ENCODE results near the gene FAM221B.

The FAM221B gene

GRCh38 chr9:35844628-35845270 is 16.2 kb upstream of the FAM221B start:
- Histone ChIP-seq H3K27ac (ENCODE audit: low read length) (no peak overlapping the region), H3K4me1 (ENCODE audit: insufficient read depth, low read length) (no peaks in the 10 kb centered on the region), H3K27me3 (ENCODE audit: insufficient read depth, low read length, poor library complexity) (no peaks in the 10 kb centered on the region), H3K9ac (ENCODE audit: low read depth, low read length) (no peak overlapping the region), H3K9me3 (ENCODE audit: insufficient read depth, low read length, severe bottlenecking) (no peaks in the 10 kb centered on the region), H3K79me2 (ENCODE audit: insufficient read depth, low read length) (no peaks in the 10 kb centered on the region), H3K4me3 (ENCODE audit: low read depth in 1 of 2, low read length in 2 of 2) (no peak overlapping the region), H3K4me2 (ENCODE audit: insufficient read depth, low read length) (no peak overlapping the region), H3K36me3 (ENCODE audit: insufficient read depth, low read length) (peaks cover 11% of the 10 kb centered on the region), H4K20me1 (ENCODE audit: insufficient read depth, low read length) (no peaks in the 10 kb centered on the region), H2AFZ (ENCODE audit: low read depth, low read length) (no peak overlapping the region)
- peak; percentile 64; the same call in 2 of the 3 replicates for ATAC-seq (ENCODE audit: insufficient read depth, low read depth)
- DNase-seq = peak; percentile 17
- TF ChIP-seq EZH2 (IDR thresholded peaks at IDR 0.05; ENCODE audit: borderline replicate concordance, low read depth, low read length, severe bottlenecking) = no peak
- no peak for TF ChIP-seq CTCF (IDR thresholded peaks at IDR 0.05; ENCODE audit: borderline replicate concordance, extremely low read depth, low read length, poor library complexity, severe bottlenecking)

GRCh38 chr9:35842795-35843194 is 14.3 kb upstream of the FAM221B start:
- DNase-seq (no peak), ATAC-seq (ENCODE audit: insufficient read depth, low read depth) (no peak)
- peaks cover 11% of the 10 kb centered on the region for H3K36me3 ChIP-seq (ENCODE audit: insufficient read depth, low read length)
- H3K4me3 ChIP-seq (ENCODE audit: low read depth in 1 of 2, low read length in 2 of 2) = no peak overlapping the region
- no peak overlapping the region for H3K9ac ChIP-seq (ENCODE audit: low read depth, low read length)
- no peaks in the 10 kb centered on the region for H3K9me3 ChIP-seq (ENCODE audit: insufficient read depth, low read length, severe bottlenecking)
- no peak overlapping the region for H2AFZ ChIP-seq (ENCODE audit: low read depth, low read length)
- no peaks in the 10 kb centered on the region for H3K27me3 ChIP-seq (ENCODE audit: insufficient read depth, low read length, poor library complexity)
- no peak overlapping the region for H3K4me2 ChIP-seq (ENCODE audit: insufficient read depth, low read length)
- TF ChIP-seq EZH2 (IDR thresholded peaks at IDR 0.05; ENCODE audit: borderline replicate concordance, low read depth, low read length, severe bottlenecking) (no peak), CTCF (IDR thresholded peaks at IDR 0.05; ENCODE audit: borderline replicate concordance, extremely low read depth, low read length, poor library complexity, severe bottlenecking) (no peak)
- no peaks in the 10 kb centered on the region for H3K4me1 ChIP-seq (ENCODE audit: insufficient read depth, low read length)
- H4K20me1 ChIP-seq (ENCODE audit: insufficient read depth, low read length) = no peaks in the 10 kb centered on the region
- no peaks in the 10 kb centered on the region for H3K79me2 ChIP-seq (ENCODE audit: insufficient read depth, low read length)
- no peak overlapping the region for H3K27ac ChIP-seq (ENCODE audit: low read length)

GRCh38 chr9:35842020-35842745 is 13.7 kb upstream of the FAM221B start:
- Histone ChIP-seq H3K27ac (ENCODE audit: low read length) (no peak overlapping the region), H3K9ac (ENCODE audit: low read depth, low read length) (no peak overlapping the region), H3K9me3 (ENCODE audit: insufficient read depth, low read length, severe bottlenecking) (no peaks in the 10 kb centered on the region), H2AFZ (ENCODE audit: low read depth, low read length) (no peak overlapping the region), H3K27me3 (ENCODE audit: insufficient read depth, low read length, poor library complexity) (no peaks in the 10 kb centered on the region), H4K20me1 (ENCODE audit: insufficient read depth, low read length) (no peaks in the 10 kb centered on the region), H3K36me3 (ENCODE audit: insufficient read depth, low read length) (peaks cover 9% of the 10 kb centered on the region), H3K4me2 (ENCODE audit: insufficient read depth, low read length) (no peak overlapping the region), H3K4me1 (ENCODE audit: insufficient read depth, low read length) (no peaks in the 10 kb centered on the region), H3K79me2 (ENCODE audit: insufficient read depth, low read length) (no peaks in the 10 kb centered on the region), H3K4me3 (ENCODE audit: low read depth in 1 of 2, low read length in 2 of 2) (no peak overlapping the region)
- no peak for DNase-seq
- no peak for TF ChIP-seq EZH2 (IDR thresholded peaks at IDR 0.05; ENCODE audit: borderline replicate concordance, low read depth, low read length, severe bottlenecking)
- TF ChIP-seq CTCF (IDR thresholded peaks at IDR 0.05; ENCODE audit: borderline replicate concordance, extremely low read depth, low read length, poor library complexity, severe bottlenecking) = no peak
- ATAC-seq (ENCODE audit: insufficient read depth, low read depth) = no peak
